Hepatocyte (in vitro differentiated cells): Measurements from ENCODE around the gene RNLS. TPM values are rescaled to one million over a fixed set of nuclear protein-coding genes. Genes with fewer than 3 reads are reported as not detected.

Source experiments
- DNase-seq: peaks from one replicate; pipeline ENCODE4 v3.0.0-alpha.2; 2016; ENCODE audit warnings: low spot score
- H2AFZ ChIP-seq: fragments of 200-600 bp; sonication (generic); 2 replicates; pipeline ENCODE4 v1.6.0; 2016; ENCODE audit warnings: antibody characterized with exemption, mild to moderate bottlenecking
- H3K27ac ChIP-seq: fragments of 200-600 bp; sonication (generic); 2 replicates; pipeline ENCODE4 v1.5.1; 2016; ENCODE audit warnings: mild to moderate bottlenecking
- H3K27me3 ChIP-seq: fragments of 200-600 bp; sonication (generic); 2 replicates; pipeline ENCODE4 v1.6.1; 2016
- H3K36me3 ChIP-seq: fragments of 200-600 bp; sonication (generic); replicated peaks from 2 replicates; pipeline ENCODE4 v1.5.1; 2016; ENCODE audit warnings: low read depth; ENCODE audit not compliant: insufficient read depth
- H3K4me1 ChIP-seq: fragments of 200-600 bp; sonication (generic); 2 replicates; pipeline ENCODE4 v1.5.1; 2016; ENCODE audit warnings: mild to moderate bottlenecking, moderate library complexity; ENCODE audit not compliant: insufficient read depth
- H3K4me2 ChIP-seq: fragments of 200-600 bp; sonication (generic); 2 replicates; pipeline ENCODE4 v1.6.0; 2016
- H3K4me3 ChIP-seq: fragments of 200-600 bp; sonication (generic); 2 replicates; pipeline ENCODE4 v1.5.1; 2016; ENCODE audit warnings: mild to moderate bottlenecking
- H3K79me2 ChIP-seq: fragments of 200-600 bp; sonication (generic); 2 replicates; pipeline ENCODE4 v1.6.0; 2017; ENCODE audit warnings: mild to moderate bottlenecking
- H3K9me2 ChIP-seq: fragments of 200-600 bp; sonication (generic); replicated peaks from 2 replicates; pipeline ENCODE4 v1.6.0; 2017; ENCODE audit warnings: mild to moderate bottlenecking; ENCODE audit not compliant: insufficient read depth
- H3K9me3 ChIP-seq: fragments of 200-600 bp; sonication (generic); 2 replicates; pipeline ENCODE4 v1.5.1; 2016; ENCODE audit warnings: low read depth, mild to moderate bottlenecking
- H4K20me1 ChIP-seq: fragments of 200-600 bp; sonication (generic); 2 replicates; pipeline ENCODE4 v1.6.0; 2016; ENCODE audit warnings: mild to moderate bottlenecking; ENCODE audit not compliant: insufficient read depth, poor library complexity, severe bottlenecking
- EZH2 ChIP-seq: fragments of 200-600 bp; sonication (generic); IDR thresholded peaks from 2 replicates; pipeline ENCODE4 v1.6.1; 2016; ENCODE audit warnings: antibody characterized with exemption, mild to moderate bottlenecking, borderline replicate concordance
- EZH2phosphoT487 ChIP-seq: fragments of 200-600 bp; sonication (generic); IDR thresholded peaks from one replicate; pipeline ENCODE4 v1.6.1; 2018; ENCODE audit warnings: antibody characterized with exemption, mild to moderate bottlenecking, low read depth, moderate library complexity; ENCODE audit not compliant: unreplicated experiment, severe bottlenecking
- WGBS: methylation state at CpG from one replicate; pipeline ENCODE4 v1.1.6; 2016; ENCODE audit warnings: low lambda C conversion rate; ENCODE audit errors: missing lambda C conversion rate; 5-methylcytosine and 5-hydroxymethylcytosine counted together
- polyA plus RNA-seq: library from polyadenylated mRNA; unstranded; fragments of >200 nt; fragmentation: Nextera tagmentation; extraction: Ambion mirVana; gene quantifications from 2 replicates; pipeline ENCODE4 v1.2.1, GENCODE V29; 2016
- total RNA-seq: library from RNA; depleted of rRNA; stranded (reverse); fragments of >200 nt; gene quantifications from 2 replicates; pipeline ENCODE4 v1.2.3, GENCODE V29; 2014
- TF ChIP-seq, protein P1 (sequence below): fragments of 200-600 bp; sonication (generic); IDR thresholded peaks from 2 replicates; pipeline ENCODE4 v1.5.1; 2016; ENCODE audit warnings: antibody characterized with exemption, mild to moderate bottlenecking; ENCODE audit not compliant: poor library complexity

RNLS gene
- total and polyA plus RNA-seq, 2 experiments from 2014 or later, result 12.8 to 14.9 TPM

DNA sequence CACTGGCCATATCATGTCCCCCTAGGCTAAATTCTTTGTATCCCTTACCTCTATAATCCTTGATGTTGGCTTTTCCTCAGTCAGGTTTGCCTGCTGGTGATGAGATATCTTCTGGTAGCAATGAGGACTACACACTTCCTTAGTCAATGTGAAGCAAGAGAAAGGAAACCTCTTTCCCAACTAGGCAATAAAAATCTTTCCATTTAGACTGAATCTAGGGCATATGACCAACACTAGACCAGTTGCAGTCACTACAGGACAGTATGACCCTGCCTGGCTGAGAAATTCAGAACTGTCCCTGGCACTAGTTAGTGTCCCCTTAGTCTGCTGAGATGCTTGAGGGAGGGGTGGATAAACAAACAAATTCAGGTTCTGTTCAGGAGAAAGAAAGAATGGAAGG is 142.6 kb downstream of the RNLS start:
- no peaks in the 10 kb centered on the region for H3K27me3 ChIP-seq
- no peak for TF ChIP-seq EZH2
- TF ChIP-seq, protein P1, sequence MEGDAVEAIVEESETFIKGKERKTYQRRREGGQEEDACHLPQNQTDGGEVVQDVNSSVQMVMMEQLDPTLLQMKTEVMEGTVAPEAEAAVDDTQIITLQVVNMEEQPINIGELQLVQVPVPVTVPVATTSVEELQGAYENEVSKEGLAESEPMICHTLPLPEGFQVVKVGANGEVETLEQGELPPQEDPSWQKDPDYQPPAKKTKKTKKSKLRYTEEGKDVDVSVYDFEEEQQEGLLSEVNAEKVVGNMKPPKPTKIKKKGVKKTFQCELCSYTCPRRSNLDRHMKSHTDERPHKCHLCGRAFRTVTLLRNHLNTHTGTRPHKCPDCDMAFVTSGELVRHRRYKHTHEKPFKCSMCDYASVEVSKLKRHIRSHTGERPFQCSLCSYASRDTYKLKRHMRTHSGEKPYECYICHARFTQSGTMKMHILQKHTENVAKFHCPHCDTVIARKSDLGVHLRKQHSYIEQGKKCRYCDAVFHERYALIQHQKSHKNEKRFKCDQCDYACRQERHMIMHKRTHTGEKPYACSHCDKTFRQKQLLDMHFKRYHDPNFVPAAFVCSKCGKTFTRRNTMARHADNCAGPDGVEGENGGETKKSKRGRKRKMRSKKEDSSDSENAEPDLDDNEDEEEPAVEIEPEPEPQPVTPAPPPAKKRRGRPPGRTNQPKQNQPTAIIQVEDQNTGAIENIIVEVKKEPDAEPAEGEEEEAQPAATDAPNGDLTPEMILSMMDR, result no peak
- no peak for TF ChIP-seq EZH2phosphoT487
- DNase-seq, result no peak
- no peak overlapping the region for H3K27ac ChIP-seq
- H4K20me1 ChIP-seq, result no peaks in the 10 kb centered on the region
- H3K4me1 ChIP-seq, result no peaks in the 10 kb centered on the region
- H3K36me3 ChIP-seq, result no peaks in the 10 kb centered on the region
- H3K9me2 ChIP-seq, result no peaks in the 10 kb centered on the region
- no peaks in the 10 kb centered on the region for H3K9me3 ChIP-seq
- no peak overlapping the region for H3K4me3 ChIP-seq
- H3K79me2 ChIP-seq, result no peaks in the 10 kb centered on the region
- H3K4me2 ChIP-seq, result no peak overlapping the region
- H2AFZ ChIP-seq, result no peak overlapping the region

DNA sequence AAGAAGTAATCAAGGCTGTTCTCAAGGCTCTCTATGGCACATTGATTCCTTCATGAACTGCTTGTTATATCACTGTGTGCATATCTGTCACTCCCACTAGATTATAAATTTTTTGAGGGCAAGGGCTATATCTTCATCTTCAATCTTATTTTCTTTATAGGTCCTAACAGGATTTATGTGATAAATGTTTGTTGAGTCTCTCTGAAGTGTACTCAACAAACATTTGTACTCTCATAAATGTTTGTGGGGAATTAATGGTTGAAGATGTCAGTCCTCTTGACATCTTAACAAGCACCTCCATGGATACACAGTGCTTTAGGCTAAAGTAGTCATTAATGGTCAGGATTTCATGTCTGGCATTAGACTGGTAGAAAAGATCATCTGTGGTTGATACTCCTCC is 143.2 kb downstream of the RNLS start:
- H3K9me2 ChIP-seq, result no peaks in the 10 kb centered on the region
- H3K27ac ChIP-seq, result no peak overlapping the region
- no peaks in the 10 kb centered on the region for H3K27me3 ChIP-seq
- no peak overlapping the region for H3K4me3 ChIP-seq
- H4K20me1 ChIP-seq, result no peaks in the 10 kb centered on the region
- no peaks in the 10 kb centered on the region for H3K36me3 ChIP-seq
- no peak for TF ChIP-seq EZH2
- no peaks in the 10 kb centered on the region for H3K4me1 ChIP-seq
- no peak overlapping the region for H3K4me2 ChIP-seq
- DNase-seq, result no peak
- no peaks in the 10 kb centered on the region for H3K79me2 ChIP-seq
- no peak overlapping the region for H2AFZ ChIP-seq
- H3K9me3 ChIP-seq, result no peaks in the 10 kb centered on the region

DNA sequence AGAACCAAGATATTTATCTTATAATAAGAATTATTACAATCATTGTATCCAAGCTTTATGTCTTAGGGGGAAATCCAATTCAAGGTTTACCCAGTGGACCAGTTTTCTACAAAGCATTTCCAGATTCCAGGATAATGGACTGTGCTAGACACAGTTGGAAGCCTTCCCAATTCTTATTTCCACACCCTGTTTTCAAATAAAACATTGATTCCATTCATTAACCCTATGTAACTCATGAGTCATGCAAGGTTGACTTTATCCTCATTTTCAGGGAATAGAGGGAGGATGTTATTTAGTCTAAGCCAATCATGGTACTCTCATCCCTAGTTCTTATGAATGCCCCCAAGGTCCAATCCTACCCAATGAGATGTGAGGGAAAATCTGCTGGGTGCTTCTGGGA is 145.7 kb downstream of the RNLS start:
- Histone ChIP-seq H3K4me1 (no peaks in the 10 kb centered on the region), H3K4me3 (no peak overlapping the region), H4K20me1 (no peaks in the 10 kb centered on the region), H3K27me3 (no peaks in the 10 kb centered on the region), H3K9me3 (no peaks in the 10 kb centered on the region), H3K36me3 (no peaks in the 10 kb centered on the region), H2AFZ (no peak overlapping the region), H3K79me2 (no peaks in the 10 kb centered on the region), H3K27ac (no peak overlapping the region), H3K4me2 (no peak overlapping the region), H3K9me2 (no peaks in the 10 kb centered on the region)
- no peak for DNase-seq
- TF ChIP-seq, protein P1, result no peak
- TF ChIP-seq EZH2phosphoT487 (no peak), EZH2 (no peak)

DNA sequence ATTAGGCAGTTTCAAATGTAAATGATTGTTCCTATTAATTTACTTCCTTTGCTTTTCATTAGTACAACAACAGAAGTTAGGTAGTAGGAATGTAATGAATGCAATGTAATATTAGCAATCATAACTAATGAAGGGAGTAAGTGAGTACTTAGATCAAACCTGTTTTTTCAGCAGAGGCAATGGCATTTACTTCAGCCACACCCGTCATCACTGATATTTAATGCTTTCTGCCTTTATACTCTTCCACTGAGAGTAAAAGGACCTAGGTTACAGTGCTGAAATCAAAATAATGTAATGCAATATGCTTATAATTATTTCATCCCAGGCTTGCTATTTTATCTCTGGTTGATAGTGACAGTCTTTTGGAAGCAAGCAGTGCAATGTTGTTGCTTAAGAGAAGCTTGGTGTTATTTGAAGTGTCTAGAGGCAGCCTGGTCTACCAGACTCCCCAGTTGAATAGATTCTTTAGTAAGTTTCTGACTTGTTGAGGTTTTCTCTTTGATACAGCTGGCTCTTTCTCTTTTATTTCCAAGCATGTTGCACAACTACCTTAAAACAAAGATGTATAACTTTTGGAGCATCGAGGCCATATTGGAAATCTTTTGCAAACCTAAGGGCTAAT is 149.4 kb downstream of the RNLS start:
- no peak overlapping the region for H3K27ac ChIP-seq
- H3K9me2 ChIP-seq, result no peaks in the 10 kb centered on the region
- 98% methylated on average over 2 of the region's 2 CpGs for WGBS
- H3K27me3 ChIP-seq, result no peaks in the 10 kb centered on the region
- H2AFZ ChIP-seq, result no peak overlapping the region
- H3K79me2 ChIP-seq, result no peaks in the 10 kb centered on the region
- H4K20me1 ChIP-seq, result no peaks in the 10 kb centered on the region
- H3K4me2 ChIP-seq, result no peak overlapping the region
- no peak for DNase-seq
- H3K4me1 ChIP-seq, result peaks cover 3% of the 10 kb centered on the region
- no peaks in the 10 kb centered on the region for H3K9me3 ChIP-seq
- no peaks in the 10 kb centered on the region for H3K36me3 ChIP-seq
- H3K4me3 ChIP-seq, result no peak overlapping the region
- TF ChIP-seq EZH2 (no peak), EZH2phosphoT487 (no peak)
- TF ChIP-seq, protein P1, result no peak
